GM19025 (cell line): Measurements from ENCODE around the gene RASA3.

Experiments used
- ATAC-seq: cut with Tn5 transposase; IDR thresholded peaks from one replicate; pipeline ENCODE4 v1.9.1; 2021; ENCODE audit warnings: mild to moderate bottlenecking, low read depth, moderate library complexity; ENCODE audit not compliant: unreplicated experiment

The RASA3 gene

DNA sequence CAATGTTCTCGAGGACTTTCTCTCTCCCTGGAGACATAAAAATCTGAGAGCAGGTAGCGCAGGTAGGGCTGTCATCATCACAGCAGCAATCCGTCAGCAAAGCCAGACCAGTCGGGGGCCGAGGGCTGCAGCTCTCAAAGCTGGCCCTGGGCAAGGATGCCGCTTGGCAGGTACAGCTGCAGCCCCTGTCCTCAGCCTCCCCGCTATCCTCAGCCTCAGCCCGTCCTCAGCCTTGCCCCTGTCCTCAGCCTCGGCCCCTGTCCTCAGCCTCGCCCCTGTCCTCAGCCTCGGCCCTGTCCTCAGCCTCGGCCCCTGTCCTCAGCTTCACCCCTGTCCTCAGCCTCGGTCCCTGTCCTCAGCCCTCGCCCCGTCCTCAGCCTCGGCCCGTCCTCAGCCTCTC lies 169.4 kb downstream of the RASA3 start:
- no peak for ATAC-seq

DNA sequence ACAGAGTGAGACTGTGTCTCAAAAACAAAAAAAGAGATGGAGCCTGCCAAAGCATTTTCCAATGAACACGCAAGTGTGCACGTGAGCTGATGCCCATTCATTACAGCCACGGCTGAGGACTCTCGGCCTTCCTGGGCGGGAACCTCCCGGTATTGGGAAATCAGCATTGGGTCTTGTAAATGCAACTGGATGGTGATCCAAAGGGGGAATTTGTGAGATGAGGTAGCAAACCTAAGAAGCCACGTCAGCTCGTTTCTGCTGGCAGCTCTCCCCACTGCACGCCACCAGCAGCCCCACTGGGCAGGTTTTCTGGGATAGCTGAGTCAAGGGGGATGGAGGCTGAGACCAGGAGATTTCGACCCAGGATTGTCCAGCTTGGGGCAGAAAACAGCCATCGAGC lies 170.0 kb downstream of the RASA3 start:
- ATAC-seq, result no peak

DNA sequence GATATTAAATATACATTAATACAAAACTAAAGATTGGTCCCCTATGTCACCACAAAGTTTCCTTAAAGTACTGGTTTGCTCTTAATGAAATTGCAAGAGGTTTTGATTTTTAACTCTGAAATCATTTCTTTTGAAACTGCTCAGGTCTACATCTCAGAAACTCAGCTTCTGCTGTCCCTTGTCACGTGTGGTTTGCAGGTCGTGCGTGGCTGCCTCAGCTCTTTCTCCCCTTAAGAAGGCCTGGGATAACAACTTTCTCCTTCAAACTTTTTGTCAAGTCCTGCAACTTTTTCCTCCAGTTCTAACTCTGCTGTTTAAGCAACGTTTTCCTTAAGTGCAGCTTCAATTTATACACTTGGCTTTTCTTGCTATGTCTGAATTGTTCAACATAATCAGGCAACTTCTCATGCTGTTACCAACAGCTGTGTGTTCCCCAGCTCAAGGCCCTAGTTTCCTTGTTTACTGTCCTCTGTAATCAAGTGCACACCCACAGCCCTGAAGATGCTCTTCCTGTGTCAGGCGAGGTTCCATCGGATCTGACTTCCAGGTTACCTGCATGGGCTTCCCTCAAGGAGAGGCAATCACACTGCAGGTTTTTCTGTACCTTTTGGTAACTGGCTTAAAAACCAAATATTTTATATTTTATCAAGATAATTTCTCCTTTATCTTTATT lies 172.0 kb downstream of the RASA3 start:
- no peak for ATAC-seq

DNA sequence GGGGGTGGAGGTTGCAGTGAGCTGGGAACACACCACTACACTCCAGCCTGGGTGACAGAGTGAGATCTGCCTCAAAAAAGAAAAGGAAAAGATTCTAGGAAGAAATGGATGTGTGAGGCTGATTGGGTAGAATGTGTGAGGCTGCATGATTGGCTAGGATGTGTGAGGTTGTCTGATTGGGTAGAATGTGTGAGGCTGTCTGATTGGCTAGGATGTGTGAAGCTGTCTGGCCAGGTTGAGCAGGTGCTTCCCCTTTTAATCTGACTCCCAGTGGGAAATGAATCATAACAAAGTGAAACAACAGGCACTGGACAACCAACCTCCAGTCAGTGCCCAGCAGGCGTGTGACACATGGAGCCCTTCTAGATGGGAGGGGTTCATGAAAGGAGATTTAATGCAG lies 173.2 kb downstream of the RASA3 start:
- ATAC-seq, result no peak

DNA sequence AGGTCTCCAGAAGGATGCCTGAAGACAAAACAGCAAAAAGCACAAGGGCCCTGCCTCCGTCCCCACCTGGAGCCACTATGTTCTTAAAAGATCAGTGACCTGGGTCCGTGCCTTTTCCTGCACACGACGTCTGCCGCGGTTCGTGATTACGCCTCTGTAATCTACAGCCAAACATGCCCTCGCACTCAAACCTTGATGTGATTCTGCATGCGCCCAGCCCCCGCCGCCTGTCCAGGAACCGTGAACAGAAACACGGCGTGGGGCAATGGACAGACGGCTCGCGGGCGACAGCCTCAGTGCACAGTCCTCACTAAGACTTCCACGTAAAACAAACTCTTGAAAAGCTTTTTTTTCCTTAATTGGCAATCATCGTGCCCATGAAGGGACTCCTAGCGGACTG lies 174.1 kb downstream of the RASA3 start:
- no peak for ATAC-seq

DNA sequence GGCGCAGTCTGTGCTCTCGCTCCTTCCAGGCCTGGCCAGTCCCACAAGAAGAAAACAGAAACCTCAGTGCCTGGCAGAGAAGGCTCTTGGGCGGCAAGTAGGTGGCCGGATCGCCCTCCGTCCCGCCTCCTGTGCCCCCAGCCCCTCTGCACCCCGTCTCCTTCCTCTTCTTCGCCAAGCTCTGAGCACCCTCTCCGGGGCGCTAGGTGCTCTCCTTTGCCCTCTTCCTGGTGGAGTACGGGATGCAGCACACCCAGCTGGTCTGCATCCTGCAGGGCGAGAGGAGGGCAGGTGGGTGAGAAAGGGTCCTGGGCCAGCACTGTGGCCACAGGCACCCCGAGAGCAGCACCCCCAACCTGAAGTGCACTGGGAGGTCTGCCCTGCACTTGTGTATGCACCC lies 175.9 kb downstream of the RASA3 start:
- no peak for ATAC-seq

DNA sequence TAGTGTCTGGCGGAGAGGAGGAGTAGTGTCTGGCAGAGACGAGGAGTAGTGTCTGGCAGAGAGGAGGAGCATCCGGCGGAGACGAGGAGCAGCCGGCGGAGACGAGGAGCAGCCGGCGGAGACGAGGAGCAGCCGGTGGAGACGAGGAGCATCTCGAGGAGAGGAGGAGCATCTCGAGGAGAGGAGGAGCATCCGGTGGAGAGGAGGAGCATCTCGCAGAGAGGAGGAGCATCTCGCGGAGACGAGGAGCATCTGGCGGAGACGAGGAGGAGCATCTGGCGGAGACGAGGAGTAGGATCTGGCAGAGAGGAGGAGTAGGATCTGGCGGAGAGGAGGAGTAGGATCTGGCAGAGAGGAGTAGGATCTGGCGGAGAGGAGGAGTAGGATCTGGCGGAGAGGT lies 176.7 kb downstream of the RASA3 start:
- no peak for ATAC-seq

DNA sequence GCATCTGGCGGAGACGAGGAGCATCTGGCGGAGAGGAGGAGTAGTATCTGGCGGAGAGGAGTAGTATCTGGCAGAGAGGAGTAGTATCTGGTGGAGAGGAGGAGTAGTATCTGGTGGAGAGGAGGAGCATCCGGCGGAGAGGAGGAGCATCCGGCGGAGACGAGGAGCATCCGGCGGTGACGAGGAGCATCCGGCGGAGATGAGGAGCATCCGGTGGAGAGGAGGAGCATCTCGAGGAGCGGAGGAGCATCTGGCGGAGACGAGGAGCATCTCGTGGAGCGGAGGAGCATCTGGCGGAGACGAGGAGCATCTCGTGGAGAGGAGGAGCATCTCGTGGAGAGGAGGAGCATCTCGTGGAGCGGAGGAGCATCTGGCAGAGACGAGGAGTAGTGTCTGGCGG lies 177.2 kb downstream of the RASA3 start:
- ATAC-seq, result no peak

DNA sequence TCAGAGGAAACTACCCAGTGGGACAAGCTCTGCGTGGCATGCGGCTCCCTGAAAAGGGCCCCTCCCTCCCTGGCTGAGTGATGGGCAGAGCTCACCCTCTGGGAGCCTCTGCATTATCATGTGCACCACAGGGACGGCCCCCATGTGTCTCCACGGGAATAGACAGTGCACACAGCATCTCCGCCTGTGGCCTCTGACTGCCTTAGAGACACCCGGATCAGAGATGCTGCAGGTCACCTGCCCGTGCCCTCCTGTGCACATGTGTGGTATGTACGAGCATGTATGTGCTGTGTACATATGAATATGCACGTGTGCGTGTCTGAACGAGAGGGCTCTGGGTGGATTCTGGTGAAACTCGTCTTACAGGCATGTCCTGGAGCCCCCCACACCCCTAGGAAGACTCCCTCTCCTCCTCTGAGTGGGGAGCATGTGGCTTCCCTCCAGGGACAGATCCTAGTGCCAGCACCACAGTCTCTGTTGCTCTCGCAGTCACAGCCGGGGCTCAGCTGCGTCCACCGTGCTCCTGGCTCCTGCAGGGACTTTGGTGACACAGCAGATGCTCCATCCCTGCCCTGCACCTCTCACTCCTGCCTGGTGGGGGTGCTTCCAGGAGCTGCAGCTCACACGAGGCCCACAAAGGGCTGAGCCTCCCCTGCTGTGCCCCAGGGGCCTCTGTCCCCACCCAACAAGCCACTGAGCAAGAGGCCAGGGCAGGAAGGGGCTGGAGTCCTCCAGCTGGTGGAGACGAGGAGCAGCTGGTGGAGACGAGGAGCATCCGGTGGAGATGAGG lies 178.2 kb downstream of the RASA3 start:
- ATAC-seq, result no peak

DNA sequence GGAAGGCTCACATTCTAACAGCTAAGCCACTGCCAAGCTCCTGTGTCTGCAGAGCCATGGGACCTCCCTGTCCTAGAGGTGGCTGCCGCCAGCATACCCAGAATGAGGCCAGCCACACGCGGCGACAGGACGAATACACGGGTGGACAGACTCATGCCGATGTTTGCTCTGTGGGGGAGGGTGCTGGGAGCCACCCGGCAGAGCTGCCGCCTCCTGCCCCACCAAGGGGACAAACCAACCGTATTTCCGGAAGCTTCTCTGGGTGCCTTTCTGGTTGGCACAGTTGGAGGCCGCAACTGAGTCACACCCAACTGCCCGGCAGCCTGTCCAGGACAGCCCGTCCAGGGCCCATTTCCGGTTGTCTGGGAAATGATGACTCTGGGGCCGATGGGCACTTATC lies 178.9 kb downstream of the RASA3 start:
- no peak for ATAC-seq

DNA sequence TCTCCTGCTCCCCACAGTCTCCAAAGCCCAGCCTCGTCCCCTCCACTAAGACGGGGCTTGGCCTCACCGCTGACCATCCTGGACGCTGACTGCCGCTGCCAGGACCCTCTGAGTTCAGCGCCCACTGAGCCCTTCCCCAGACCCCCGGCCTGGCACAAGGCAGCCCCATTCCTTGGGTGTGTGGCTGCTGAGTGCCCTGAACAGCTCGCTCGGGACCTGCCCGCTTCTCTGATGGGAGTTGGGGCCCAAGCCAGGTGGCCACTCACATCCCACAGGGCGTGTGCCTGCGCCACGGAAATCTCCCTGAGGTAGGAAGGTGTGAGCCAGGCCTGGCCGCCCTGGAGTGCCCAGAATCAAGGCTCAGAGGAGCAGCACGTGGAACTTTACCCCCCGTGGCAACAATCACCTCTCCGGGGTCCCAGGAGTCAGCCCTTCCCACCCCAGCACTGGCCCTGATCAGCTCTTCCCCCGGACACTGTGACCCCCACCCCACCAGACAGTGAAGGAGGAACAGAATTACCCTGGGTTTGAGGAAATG lies 179.4 kb downstream of the RASA3 start:
- no peak for ATAC-seq

DNA sequence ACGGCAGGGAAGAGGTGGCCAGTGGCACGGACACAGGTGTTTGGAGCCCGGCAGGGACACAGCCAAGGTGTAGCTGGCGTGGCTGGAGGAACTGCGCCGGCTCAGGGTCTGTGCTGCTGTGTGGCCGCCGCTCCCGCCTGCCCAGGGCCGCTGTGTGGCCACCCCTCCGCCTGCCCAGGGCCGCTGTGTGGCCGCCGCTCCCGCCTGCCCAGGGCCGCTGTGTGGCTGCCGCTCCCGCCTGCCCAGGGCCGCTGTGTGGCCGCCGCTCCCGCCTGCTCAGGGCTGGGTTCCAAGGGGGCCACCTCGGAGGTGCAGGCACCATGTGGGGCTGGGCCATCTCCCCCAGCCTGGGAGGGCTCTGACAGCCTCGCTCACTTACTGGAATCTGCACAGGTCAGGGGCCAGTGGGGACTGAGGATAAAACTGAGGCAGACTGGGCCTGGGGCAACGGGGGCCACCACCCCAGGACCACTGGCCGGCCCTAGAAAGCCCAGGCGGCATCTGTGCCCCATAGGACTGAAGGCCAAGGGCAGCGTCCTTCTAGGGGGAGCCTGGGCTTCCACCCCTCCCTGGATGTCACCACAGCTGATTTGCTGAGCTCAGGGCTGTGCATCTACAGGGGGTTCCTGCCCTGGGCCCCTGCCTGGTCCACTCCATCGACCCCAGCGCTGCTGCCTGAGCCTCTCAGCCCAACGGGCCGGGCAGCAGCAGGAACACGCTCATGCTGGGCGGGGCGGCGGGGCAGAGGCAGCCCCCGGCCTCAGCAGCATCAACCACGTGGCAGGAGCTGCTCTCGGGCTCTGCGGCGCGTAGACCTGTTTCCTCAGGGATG lies 180.1 kb downstream of the RASA3 start:
- ATAC-seq, result no peak

DNA sequence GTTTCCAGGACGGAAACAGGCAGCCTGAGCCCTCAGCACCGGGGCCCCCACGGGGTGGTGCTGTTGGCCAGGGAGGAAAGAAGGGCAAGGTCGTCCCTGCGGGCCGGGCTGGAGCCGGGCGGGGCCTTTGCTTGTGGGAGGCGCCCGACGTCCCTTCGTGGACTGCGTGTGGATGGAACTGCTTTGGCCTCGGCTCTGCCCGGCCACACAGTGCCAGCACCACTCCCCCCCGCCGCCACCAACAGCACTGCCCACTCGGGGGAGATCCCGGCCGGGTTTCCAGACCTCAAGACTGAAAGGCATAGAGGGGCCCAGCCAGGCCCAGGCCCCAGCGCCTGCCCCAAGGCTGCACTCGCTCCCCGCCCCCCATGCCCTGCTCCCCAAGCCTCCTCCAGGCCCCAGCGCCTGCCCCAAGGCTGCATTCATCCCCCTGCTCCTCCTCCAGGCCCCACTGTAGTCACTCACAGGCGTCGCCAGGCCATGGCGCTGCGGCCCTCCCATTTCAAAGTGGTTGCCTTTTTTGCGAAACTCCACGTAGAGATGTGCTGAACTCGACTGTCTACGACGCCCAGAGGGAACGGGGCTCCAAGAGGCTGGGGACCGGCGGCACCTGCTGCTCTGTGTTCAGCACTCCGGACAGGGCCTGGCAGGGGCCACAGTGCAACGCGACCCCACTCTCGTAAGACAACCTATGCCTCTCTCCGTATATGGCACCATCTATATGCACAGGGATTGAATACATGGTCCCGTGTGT lies 181.0 kb downstream of the RASA3 start:
- ATAC-seq, result peak; percentile 86

DNA sequence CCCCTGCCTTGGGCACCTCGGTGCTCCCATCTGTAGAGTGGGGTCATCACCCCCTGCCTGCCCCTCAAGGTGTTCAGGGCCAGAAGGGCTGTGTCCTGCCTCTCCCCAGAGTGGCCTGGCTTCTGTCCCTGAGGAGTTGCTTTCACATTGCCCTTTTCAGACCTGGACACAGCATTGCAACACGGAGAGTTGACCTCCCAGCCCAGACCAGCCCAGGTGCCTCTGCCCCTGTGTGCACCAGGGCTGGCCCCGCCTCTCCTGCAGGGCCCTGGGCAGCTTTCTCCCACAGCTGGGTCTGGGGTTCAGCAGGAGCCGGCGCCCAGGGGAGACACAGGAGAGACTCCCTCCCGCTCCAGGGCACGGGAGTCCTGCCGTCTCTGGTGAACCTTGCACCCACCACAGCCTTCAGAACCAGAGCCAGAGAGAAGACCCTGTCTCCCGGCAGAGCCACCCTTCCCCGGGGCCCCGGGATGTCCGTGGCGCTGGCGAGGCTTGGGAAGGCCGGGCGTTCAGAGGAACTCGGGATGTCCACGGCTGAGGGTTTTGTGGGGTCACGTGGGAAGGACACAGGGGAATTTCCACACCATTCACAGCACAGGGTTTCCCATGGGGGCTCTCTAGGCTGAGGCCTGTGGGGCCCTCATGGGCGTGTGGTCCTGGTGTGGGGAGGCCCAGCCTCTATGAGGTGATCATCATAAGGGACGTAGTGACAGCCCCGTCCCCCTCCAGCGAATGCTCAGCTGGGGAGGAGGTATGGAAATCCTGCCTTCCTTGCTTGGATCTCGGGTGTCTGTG lies 181.8 kb downstream of the RASA3 start:
- no peak for ATAC-seq

DNA sequence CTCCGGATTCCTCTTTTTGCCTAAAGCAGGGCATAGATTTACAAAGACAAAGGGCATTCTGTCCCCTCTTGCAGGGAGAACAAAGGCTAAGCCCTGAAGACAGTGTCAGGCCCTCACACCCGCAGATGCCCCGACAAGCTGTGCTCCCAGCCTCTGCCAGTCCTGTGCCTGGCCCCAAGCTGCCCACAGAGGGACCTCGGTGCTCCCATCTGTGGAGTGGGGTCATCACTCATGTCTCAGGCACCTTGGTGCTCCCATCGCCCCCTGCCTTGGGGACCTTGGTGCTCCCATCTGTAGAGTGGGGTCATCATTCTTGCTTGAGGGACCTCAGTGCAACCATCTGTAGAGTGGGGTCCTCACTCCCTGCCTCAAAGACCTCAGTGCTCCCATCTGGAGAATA lies 182.9 kb downstream of the RASA3 start:
- no peak for ATAC-seq

DNA sequence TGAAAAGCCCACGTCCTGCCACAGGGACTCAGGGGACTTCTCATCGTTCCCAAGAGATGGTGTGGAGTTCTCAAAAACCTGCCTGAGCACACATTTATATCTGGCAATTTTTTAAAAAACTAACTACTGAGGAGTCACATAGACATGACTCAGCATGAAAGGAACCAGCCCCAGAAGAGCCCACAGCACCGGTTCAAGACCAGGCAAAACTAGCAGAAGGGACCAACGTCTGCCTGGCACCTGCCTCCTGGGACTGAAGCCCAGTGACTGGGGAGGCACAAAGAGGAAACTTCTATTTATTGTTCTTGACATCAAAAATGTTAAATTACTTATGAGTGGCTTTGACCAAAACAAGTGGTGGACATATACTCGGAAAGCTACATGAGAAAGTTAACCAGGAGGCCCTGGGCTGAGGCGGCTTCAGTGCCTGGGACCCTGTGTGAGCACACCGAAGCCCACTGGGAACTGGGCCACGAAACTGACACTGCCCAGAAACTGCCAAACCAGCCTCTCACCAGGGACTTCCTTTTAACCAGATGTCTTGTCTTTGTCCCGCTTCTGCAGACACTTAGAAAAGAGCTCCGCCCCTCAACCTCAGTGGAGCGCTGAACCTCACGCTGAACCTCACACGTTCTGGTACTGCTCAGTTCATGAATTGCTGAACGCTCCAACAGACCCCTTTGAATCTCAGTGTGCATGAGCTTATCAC lies 184.2 kb downstream of the RASA3 start:
- ATAC-seq, result no peak

DNA sequence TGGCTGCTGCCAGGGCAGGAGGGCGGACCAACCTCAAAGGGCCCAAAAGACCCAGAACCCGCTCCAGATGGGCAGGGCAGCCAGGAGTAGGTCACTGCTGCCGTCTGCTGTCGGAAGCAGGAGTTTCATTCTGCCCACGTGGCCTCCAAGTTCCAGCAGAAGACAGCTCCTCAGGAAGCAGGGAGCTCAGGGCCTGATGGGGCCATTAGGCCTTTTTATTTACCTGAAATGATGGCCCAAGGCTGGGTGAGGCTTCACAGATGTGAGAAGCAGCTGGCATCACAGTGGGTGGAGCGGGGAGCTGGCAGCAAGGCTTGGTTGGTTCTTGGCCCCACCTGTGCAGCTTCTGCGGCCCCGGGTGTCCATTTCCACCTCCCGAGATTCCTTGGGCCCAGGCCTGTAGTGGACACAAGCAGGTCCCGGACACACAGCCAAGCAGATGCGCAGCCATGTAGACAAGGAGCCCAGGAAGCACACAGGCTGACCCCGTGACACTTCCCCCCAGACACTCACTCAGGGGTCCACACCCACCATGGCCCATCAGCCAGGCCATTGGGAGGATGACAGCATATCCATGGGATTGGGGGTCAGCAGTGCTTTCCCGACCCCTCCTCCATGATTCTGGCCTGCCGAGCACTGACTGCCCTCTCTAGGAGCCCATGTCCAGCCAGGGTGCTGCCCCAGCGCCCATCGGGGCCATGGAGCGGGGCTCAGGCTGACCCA lies 185.0 kb downstream of the RASA3 start:
- ATAC-seq, result no peak

DNA sequence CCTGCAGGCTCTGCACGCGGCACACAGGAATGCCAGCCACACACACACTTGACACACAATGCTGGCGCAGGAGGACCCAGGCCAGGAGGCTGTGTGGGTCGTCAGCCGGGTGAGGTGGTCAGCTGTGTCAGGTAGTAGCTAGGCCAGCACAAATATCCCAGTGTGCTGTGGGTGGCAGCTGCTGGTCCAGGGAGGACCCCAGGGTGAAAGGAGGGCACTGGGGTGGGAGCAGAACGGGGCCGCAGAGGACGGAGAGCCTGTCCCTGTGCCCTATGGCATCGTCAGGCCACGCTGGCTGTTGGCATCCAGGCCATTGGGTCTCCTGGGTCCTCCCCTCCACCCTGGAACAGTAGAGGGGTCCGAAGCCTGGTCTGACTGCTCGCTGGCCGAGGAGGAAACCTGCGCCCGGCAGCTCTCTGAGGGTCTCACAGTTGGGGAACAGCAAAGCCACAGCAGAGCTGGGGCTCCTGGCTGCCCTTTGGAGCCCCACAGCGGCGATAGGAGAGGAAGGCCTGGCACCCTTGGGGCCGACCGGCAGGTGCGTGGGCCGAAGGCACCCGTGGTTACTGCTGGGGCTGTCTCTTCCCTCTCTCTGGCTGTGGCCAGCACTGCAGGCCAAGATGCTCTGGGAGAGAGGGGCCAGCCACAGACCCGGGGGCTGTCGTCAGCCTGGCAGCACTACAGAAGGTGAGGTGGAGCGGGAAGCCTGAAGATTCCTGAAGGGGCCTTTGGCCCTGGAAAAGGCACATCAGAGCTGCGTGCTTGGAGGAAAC lies 185.8 kb downstream of the RASA3 start:
- ATAC-seq, result no peak
